Left lung (tissue), 10 donors: ENCODE measurements around the gene ITGA11. TPM values are rescaled to one million over a fixed set of nuclear protein-coding genes. Genes with fewer than 3 reads are reported as not detected.
A peak's percentile ranks its signal among the peaks of the same experiment; 100 is the strongest.

Source experiments
- ATAC-seq: fragments of 200-7000 bp; cut with Tn5 transposase; one replicate; pipeline ENCODE4 v1.9.1; 2020; ENCODE audit warnings: moderate library complexity
- DNase-seq, 4 donors: peaks; one replicate each; pipeline ENCODE4 v3.0.0-alpha.2; 2013 to 2020
- H3K27ac ChIP-seq, 2 donors: fragments of 200-600 bp; sonication (generic) in 1 of 2; one replicate each; pipeline versions ENCODE4 v1.5.0 to v1.8.0; 2020 to 2021
- H3K27me3 ChIP-seq, 2 donors: fragments of 200-600 bp; sonication (generic) in 1 of 2; one replicate each; pipeline versions ENCODE4 v1.5.0 to v1.8.0; 2020 to 2021
- H3K36me3 ChIP-seq, 2 donors: fragments of 200-600 bp; sonication (generic) in 1 of 2; one replicate each; pipeline versions ENCODE4 v1.5.0 to v1.8.0; 2020 to 2021
- H3K4me1 ChIP-seq, 2 donors: fragments of 200-600 bp; one replicate each; pipeline ENCODE4 v1.8.0; 2021
- H3K4me3 ChIP-seq, 2 donors: fragments of 200-600 bp; sonication (generic) in 1 of 2; one replicate each; pipeline versions ENCODE4 v1.5.0 to v1.8.0; 2020 to 2021; ENCODE audit warnings: mild to moderate bottlenecking in 1 of 2
- H3K9me3 ChIP-seq, 2 donors: fragments of 200-600 bp; sonication (generic) in 1 of 2; one replicate each; pipeline versions ENCODE4 v1.5.0 to v1.8.0; 2020 to 2021
- CTCF ChIP-seq, 2 donors: fragments of 200-600 bp; sonication (generic) in 1 of 2; IDR thresholded peaks; one replicate each; pipeline versions ENCODE4 v1.5.0 to v1.8.0; 2021; ENCODE audit warnings: antibody characterized with exemption in 2 of 2
- intact Hi-C, 2 donors: fragments of 100-400 bp; cut with DNase I; formaldehyde crosslinking; loops; one replicate each; pipeline versions ENCODE4 v1.11.2 to v1.14.2; 2022
- polyA plus RNA-seq, 6 donors: library from polyadenylated mRNA; unstranded; fragments of 120-200 nt; gene quantifications; one replicate each; pipeline ENCODE4 v1.2.1, GENCODE V29; 2013; ENCODE audit not compliant: insufficient read length in 6 of 6
- total RNA-seq, 2 donors: library from RNA; stranded (reverse); fragmentation: NEBNext Ultra II Directional; extraction: Animal tissue kit (Norgen Biotek cat#: 25700); gene quantifications; one replicate each; pipeline ENCODE4 v1.2.1, GENCODE V29; 2021
- donor health status: DM: no; HTN: yes; CAD: no.
- donor health status: DM: no; HTN: no; CAD: no.

Gene ITGA11
- total and polyA plus RNA-seq, 8 donors = 1.1 to 7.3 (median 1.8) TPM

GRCh38 chr15:68368731-68369435 lies 63.1 kb downstream of the ITGA11 start:
- Histone ChIP-seq H3K4me3 (no peak overlapping the region), H3K36me3 (no peaks in the 10 kb centered on the region), H3K27me3 (no peaks in the 10 kb centered on the region), H3K4me1 (peaks cover 6 to 13% of the 10 kb centered on the region in 2 donors), H3K27ac (no peak overlapping the region), H3K9me3 (no peaks in the 10 kb centered on the region)
- intact Hi-C loops = no loop called here
- DNase-seq (peak in 1 of 4 donors; percentile 18), ATAC-seq (no peak)
- no peak for TF ChIP-seq CTCF (IDR thresholded peaks at IDR 0.05)

GRCh38 chr15:68367992-68368391 lies 64.0 kb downstream of the ITGA11 start:
- Histone ChIP-seq H3K4me3 (no peak overlapping the region), H3K27me3 (no peaks in the 10 kb centered on the region), H3K27ac (no peak overlapping the region), H3K36me3 (no peaks in the 10 kb centered on the region), H3K4me1 (peaks cover 9 to 17% of the 10 kb centered on the region in 2 donors), H3K9me3 (no peaks in the 10 kb centered on the region)
- no peak for TF ChIP-seq CTCF (IDR thresholded peaks at IDR 0.05)
- ATAC-seq = no peak
- no peak for DNase-seq
- intact Hi-C loops = no loop called here

- ATAC-seq (no peak), DNase-seq (no peak)
- no peak for TF ChIP-seq CTCF (IDR thresholded peaks at IDR 0.05)
- Histone ChIP-seq H3K4me3 (no peak overlapping the region), H3K9me3 (no peaks in the 10 kb centered on the region), H3K4me1 (peaks cover 9 to 17% of the 10 kb centered on the region in 2 donors), H3K36me3 (no peaks in the 10 kb centered on the region), H3K27ac (no peak overlapping the region), H3K27me3 (no peaks in the 10 kb centered on the region)
- intact Hi-C loops = no loop called here
Observed at GRCh38 chr15:68367226-68367625, 64.7 kb downstream of the ITGA11 start.

GRCh38 chr15:68366314-68366713 lies 65.6 kb downstream of the ITGA11 start:
- Histone ChIP-seq H3K9me3 (no peaks in the 10 kb centered on the region), H3K27me3 (no peaks in the 10 kb centered on the region), H3K4me3 (no peak overlapping the region), H3K4me1 (peaks cover 9 to 17% of the 10 kb centered on the region in 2 donors), H3K27ac (no peak overlapping the region), H3K36me3 (no peaks in the 10 kb centered on the region)
- ATAC-seq = no peak
- intact Hi-C loops = no loop called here
- no peak for DNase-seq
- TF ChIP-seq CTCF (IDR thresholded peaks at IDR 0.05) = no peak

- Histone ChIP-seq H3K27ac (no peak overlapping the region), H3K36me3 (no peaks in the 10 kb centered on the region), H3K4me1 (peaks cover 9 to 17% of the 10 kb centered on the region in 2 donors), H3K9me3 (no peaks in the 10 kb centered on the region), H3K4me3 (no peak overlapping the region), H3K27me3 (no peaks in the 10 kb centered on the region)
- ATAC-seq = no peak
- no peak for DNase-seq
- intact Hi-C loops = no loop called here
- no peak for TF ChIP-seq CTCF (IDR thresholded peaks at IDR 0.05)
Observed at GRCh38 chr15:68365770-68366169, 66.2 kb downstream of the ITGA11 start.
